H54 (cell line): Measurements from ENCODE around the gene MOB2.
"Not testable (repeated sequence)": the region's sequence is repeated elsewhere in the genome, so short reads cannot be mapped to it uniquely, and the experiment has no call there.

ENCODE experiments used
- DNase-seq: peaks from one replicate; pipeline ENCODE4 v3.0.0; 2011; ENCODE audit warnings: low spot score, mixed read lengths; ENCODE audit not compliant: insufficient read length
- FAIRE-seq: peaks from 3 replicates; lab custom pipeline; 2011; peaks lifted over from hg19 to GRCh38; lab: Jason Lieb, UNC
- POLR2A ChIP-seq: IDR thresholded peaks from 2 replicates; pipeline ENCODE4 v1.6.1; 2011; ENCODE audit warnings: low read depth, mild to moderate bottlenecking, low read length

The MOB2 gene

DNA sequence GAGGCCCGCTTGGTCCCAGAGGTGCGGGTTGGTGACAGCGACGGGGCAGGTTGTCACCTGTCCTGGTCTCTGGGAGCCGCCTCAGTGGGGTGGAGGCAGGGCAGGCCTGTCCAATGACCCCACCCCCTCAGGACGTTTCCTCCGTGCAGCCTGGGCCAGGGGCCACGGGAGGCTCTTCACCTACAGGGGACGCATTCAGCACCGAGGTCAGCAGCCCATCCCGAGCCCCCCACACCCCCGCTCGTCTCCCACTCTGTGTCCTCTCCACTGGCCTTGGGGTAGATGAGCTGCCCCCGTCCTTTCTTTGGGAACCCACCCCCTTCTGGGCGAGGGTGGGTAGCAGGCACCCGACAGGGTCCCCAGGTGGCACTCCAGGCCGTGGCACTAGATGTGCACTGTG is 61.1 kb downstream of the MOB2 start:
- FAIRE-seq (no peak), DNase-seq (no peak)
- TF ChIP-seq POLR2A = no peak

DNA sequence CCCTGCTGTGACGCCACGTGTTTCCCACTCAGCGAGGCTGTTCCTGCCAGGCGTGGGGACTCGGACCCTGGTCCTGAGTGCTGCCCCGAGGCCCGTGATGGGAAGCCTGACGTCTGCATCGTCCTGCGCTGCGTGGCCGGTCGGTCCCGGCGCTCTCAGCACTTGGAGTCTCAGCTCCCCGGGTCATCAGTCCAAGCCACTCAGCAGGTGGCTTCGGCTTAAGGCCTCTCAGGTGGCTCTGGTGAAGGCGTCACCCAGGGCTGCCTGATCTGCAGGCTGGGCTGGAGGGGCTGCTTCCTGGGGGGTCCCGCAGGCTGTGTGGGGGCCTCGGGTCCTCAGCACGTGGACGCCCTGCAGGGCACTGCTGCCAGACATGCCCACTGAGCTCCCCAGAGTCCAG is 61.6 kb downstream of the MOB2 start:
- DNase-seq (no peak), FAIRE-seq (no peak)
- no peak for TF ChIP-seq POLR2A

DNA sequence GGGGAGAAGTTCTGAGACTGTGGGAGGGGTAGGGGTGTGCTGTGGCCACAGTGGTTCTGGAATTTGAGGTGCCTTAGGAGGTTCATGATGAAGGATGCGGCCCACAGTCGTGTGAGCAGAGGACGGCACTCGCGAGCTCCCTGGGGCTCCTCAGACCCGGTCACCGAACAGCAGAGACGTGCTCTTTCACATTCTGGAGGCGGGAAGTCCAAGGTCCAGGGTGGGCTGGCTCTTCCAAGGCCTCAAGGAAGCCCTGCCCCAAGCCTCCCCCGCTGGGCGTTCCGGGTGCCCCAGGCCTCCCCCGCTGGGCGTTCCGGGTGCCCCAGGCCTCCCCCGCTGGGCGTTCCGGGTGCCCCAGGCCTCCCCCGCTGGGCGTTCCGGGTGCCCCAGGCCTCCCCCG is 63.2 kb downstream of the MOB2 start:
- FAIRE-seq, DNase-seq: not testable (repeated sequence)

DNA sequence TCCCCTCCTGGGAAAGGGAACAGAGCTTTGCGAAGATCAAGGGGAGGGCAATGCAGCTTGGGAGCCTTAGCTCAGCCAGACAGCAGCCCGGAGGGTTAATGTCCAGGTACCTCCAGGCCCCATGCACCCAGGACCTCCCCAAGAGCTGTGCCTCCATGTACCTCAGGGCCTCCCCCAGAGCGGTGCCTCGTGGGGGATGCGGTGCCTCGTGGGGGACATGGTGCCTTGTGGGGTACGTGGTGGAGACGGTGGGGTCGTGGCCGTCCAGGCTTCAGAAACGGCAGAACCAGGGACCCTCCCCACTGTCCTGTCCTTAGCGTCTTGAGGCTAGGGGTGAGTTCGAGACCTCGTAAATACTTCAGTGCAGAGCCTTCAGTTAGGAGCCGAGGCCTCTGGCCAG is 63.6 kb downstream of the MOB2 start:
- FAIRE-seq (no peak), DNase-seq (no peak)
- no peak for TF ChIP-seq POLR2A

- DNase-seq (no peak), FAIRE-seq (no peak)
- no peak for TF ChIP-seq POLR2A
These were observed 64.1 kb downstream of the MOB2 start for GRCh38 chr11:1422481-1422880.

DNA sequence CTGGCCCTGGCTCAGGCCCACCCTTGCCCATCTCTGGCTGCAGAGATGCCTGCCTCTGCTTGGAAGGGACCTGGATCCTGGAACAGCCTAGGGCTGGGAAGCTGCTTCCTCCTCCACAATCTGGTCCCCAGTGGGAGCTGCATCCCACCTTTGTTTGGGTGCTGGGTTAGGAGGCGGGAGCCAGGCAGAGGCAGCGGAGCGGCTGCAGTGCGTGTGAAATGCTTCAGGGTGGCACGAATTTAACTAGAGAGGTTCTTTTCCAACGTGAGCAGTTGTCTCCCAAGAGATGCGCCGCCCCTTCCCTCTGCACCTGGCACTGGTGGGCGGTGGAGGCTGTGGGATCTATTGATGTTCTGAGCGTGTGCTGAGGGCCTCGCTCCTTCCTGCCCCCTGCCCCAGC is 65.3 kb downstream of the MOB2 start:
- FAIRE-seq (no peak), DNase-seq (no peak)
- TF ChIP-seq POLR2A = no peak

DNA sequence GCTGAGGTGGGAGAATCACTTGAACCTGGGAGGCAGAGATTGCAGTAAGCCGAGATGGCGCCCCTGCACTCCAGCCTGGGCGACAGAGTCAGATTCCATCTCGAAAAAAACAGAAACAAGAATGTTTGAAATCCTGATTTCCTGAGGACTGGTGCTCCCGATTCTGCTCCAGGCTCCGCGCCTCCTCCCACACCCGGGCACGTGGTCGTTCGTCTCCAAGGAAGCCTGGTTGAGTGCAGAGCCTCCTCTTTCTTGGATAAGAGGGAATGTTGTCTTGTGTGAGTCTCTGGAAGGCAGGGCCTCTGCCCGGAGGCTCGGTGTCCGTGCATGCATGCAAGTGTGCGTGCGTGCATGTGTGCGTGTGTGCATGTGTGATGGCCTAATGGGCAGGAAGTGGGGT is 66.8 kb downstream of the MOB2 start:
- FAIRE-seq = no peak
- DNase-seq = no peak
- TF ChIP-seq POLR2A = no peak
